ENCODE data around the gene MED10. TPM values are rescaled to one million over a fixed set of nuclear protein-coding genes. Genes with fewer than 3 reads are reported as not detected.

Gene MED10
- total RNA-seq, 1 donor from 2014 or later, result 34.6 TPM

GRCh38 chr5:6396043-6396442, 17.7 kb upstream of the MED10 start:
- Mint-ChIP-seq H3K4me3 (ENCODE audit: unreplicated experiment) (no peak overlapping the region), H3K27me3 (ENCODE audit: low read depth) (peaks cover 28% of the 10 kb centered on the region), H3K27ac (ENCODE audit: unreplicated experiment) (no peak overlapping the region), H3K36me3 (ENCODE audit: low read depth) (no peaks in the 10 kb centered on the region), H3K4me1 (ENCODE audit: low read depth) (no peaks in the 10 kb centered on the region), H3K9me3 (ENCODE audit: low read depth) (peaks cover 3% of the 10 kb centered on the region)
- TF ChIP-seq, protein P1, sequence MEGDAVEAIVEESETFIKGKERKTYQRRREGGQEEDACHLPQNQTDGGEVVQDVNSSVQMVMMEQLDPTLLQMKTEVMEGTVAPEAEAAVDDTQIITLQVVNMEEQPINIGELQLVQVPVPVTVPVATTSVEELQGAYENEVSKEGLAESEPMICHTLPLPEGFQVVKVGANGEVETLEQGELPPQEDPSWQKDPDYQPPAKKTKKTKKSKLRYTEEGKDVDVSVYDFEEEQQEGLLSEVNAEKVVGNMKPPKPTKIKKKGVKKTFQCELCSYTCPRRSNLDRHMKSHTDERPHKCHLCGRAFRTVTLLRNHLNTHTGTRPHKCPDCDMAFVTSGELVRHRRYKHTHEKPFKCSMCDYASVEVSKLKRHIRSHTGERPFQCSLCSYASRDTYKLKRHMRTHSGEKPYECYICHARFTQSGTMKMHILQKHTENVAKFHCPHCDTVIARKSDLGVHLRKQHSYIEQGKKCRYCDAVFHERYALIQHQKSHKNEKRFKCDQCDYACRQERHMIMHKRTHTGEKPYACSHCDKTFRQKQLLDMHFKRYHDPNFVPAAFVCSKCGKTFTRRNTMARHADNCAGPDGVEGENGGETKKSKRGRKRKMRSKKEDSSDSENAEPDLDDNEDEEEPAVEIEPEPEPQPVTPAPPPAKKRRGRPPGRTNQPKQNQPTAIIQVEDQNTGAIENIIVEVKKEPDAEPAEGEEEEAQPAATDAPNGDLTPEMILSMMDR (IDR thresholded peaks at IDR 0.05), result no peak
- no peak for DNase-seq (ENCODE audit: low spot score)

DNA sequence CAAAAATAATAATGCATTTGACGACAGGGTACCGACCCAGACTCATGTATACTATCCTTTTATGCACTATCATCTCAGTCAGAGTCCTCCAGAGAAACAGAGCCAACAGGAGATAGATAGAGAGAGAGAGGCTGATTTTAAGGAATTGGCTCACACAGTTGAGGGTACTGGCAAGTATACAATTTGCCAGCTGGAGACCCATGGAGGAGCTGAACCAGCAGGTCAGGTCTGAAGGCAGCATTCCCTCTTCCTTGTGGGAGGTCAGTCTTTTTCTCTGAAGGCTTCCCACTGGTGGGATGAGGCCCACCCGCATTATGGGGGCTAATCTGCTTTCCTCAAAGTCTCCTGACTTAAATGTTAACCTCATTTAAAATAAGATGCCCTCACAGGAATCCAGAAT, 17.3 kb upstream of the MED10 start:
- TF ChIP-seq, protein P1 (IDR thresholded peaks at IDR 0.05), result no peak
- Mint-ChIP-seq H3K27ac (ENCODE audit: unreplicated experiment) (no peak overlapping the region), H3K9me3 (ENCODE audit: low read depth) (peaks cover 3% of the 10 kb centered on the region), H3K4me3 (ENCODE audit: unreplicated experiment) (no peak overlapping the region), H3K4me1 (ENCODE audit: low read depth) (no peaks in the 10 kb centered on the region), H3K36me3 (ENCODE audit: low read depth) (no peaks in the 10 kb centered on the region), H3K27me3 (ENCODE audit: low read depth) (peaks cover 28% of the 10 kb centered on the region)
- no peak for DNase-seq (ENCODE audit: low spot score)

DNA sequence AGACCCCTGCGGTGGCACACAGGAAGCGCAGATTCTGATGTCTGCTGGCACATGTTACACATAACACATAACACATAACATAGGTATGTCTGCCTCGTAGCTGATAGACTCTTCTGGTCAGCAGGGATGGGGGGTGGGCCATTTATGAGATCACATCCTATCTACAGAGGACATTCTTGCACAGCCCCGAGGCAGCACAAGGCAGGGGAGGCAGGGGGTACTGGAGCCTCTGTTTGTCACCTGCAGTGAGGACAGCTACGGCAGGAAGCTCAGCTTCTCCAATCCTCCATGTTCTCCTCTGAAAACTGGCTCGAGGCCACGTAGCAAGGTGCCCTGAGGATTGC, 16.7 kb upstream of the MED10 start:
- Mint-ChIP-seq H3K27me3 (ENCODE audit: low read depth) (peaks cover 25% of the 10 kb centered on the region), H3K4me1 (ENCODE audit: low read depth) (no peaks in the 10 kb centered on the region), H3K27ac (ENCODE audit: unreplicated experiment) (no peak overlapping the region), H3K4me3 (ENCODE audit: unreplicated experiment) (no peak overlapping the region), H3K9me3 (ENCODE audit: low read depth) (peaks cover 3% of the 10 kb centered on the region), H3K36me3 (ENCODE audit: low read depth) (no peaks in the 10 kb centered on the region)
- no peak for DNase-seq (ENCODE audit: low spot score)
- TF ChIP-seq, protein P1 (IDR thresholded peaks at IDR 0.05), result no peak

GRCh38 chr5:6394429-6395101, 16.2 kb upstream of the MED10 start:
- TF ChIP-seq, protein P1 (IDR thresholded peaks at IDR 0.05), result no peak

DNA sequence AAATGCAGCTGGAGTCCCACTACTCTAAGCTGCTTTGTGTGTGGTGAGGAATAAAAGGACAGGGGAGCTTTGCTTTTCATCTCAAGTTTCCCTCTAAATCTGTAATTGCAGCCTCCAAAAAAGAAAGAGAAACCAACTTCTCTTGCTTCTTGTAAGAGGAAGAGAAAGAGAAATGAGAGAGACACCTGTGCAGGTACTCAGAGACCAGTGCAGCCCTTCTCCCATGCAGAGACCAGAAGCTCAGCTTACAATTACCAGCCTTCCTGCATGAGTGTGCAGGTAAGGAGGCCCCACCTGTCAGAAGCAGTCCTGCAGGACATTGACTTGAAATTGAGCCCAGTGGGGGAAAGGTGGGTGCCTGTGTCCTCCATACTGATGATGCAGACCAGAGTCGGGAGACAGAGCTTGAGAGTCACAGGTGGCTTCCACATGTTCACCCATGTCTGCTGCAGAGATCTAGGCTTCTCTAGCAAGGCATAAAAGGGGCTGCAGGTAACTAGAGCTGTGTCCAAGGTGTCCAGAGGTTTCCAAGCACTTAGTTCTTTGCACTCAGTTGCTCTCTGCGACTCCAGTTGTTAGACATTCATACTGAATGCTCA, 15.3 kb upstream of the MED10 start:
- Mint-ChIP-seq H3K9me3 (ENCODE audit: low read depth) (peaks cover 3% of the 10 kb centered on the region), H3K4me3 (ENCODE audit: unreplicated experiment) (no peak overlapping the region), H3K36me3 (ENCODE audit: low read depth) (no peaks in the 10 kb centered on the region), H3K27ac (ENCODE audit: unreplicated experiment) (no peak overlapping the region), H3K4me1 (ENCODE audit: low read depth) (no peaks in the 10 kb centered on the region), H3K27me3 (ENCODE audit: low read depth) (peaks cover 28% of the 10 kb centered on the region)
- TF ChIP-seq, protein P1 (IDR thresholded peaks at IDR 0.05), result no peak
- DNase-seq (ENCODE audit: low spot score), result no peak

More at GRCh38 chr5:6394429-6395101, 16.2 kb upstream of the MED10 start:
- Mint-ChIP-seq H3K4me3 (ENCODE audit: unreplicated experiment) (no peak overlapping the region), H3K27me3 (ENCODE audit: low read depth) (peaks cover 28% of the 10 kb centered on the region), H3K36me3 (ENCODE audit: low read depth) (no peaks in the 10 kb centered on the region), H3K27ac (ENCODE audit: unreplicated experiment) (no peak overlapping the region), H3K4me1 (ENCODE audit: low read depth) (no peaks in the 10 kb centered on the region), H3K9me3 (ENCODE audit: low read depth) (peaks cover 3% of the 10 kb centered on the region)
- DNase-seq (ENCODE audit: low spot score), result no peak
